ENCODE measurements around the gene NSRP1.
A peak's percentile ranks its signal among the peaks of the same experiment; 100 is the strongest.
"Not testable (repeated sequence)": the region's sequence is repeated elsewhere in the genome, so short reads cannot be mapped to it uniquely, and the experiment has no call there.

The NSRP1 gene

GRCh38 chr17:30116661-30117551 lies at the start of gene NSRP1:
TSS of gene NSRP1 (plus strand) at chr17:30116816. CDS start at chr17:30116844, 28 bp downstream.
- DNase-seq (ENCODE audit: low read depth): peak; percentile 95

GRCh38 chr17:30068465-30068864 lies 48.2 kb upstream of the NSRP1 start:
- no peak for DNase-seq (ENCODE audit: low read depth)

GRCh38 chr17:30074254-30074653 lies 42.4 kb upstream of the NSRP1 start:
- no peak for DNase-seq (ENCODE audit: low read depth)

- peak; percentile 3 for DNase-seq (ENCODE audit: low read depth)
Observed at GRCh38 chr17:30074730-30075129, 41.9 kb upstream of the NSRP1 start.

GRCh38 chr17:30082773-30083172 lies 33.8 kb upstream of the NSRP1 start:
- DNase-seq (ENCODE audit: low read depth): no peak

GRCh38 chr17:30084788-30085187 lies 31.8 kb upstream of the NSRP1 start:
- DNase-seq (ENCODE audit: low read depth): no peak

- DNase-seq (ENCODE audit: low read depth): no peak
Observed at GRCh38 chr17:30086896-30087295, 29.7 kb upstream of the NSRP1 start.

GRCh38 chr17:30087431-30087830 lies 29.2 kb upstream of the NSRP1 start:
- DNase-seq (ENCODE audit: low read depth): not testable (repeated sequence)

GRCh38 chr17:30091121-30091670 lies 25.4 kb upstream of the NSRP1 start:
- DNase-seq (ENCODE audit: low read depth): no peak

GRCh38 chr17:30091771-30092170 lies 24.8 kb upstream of the NSRP1 start:
- DNase-seq (ENCODE audit: low read depth): peak; percentile 39

- DNase-seq (ENCODE audit: low read depth): no peak
Observed at GRCh38 chr17:30092886-30093285, 23.7 kb upstream of the NSRP1 start.

- peak; percentile 37 for DNase-seq (ENCODE audit: low read depth)
Observed at GRCh38 chr17:30093463-30094147, 23.0 kb upstream of the NSRP1 start.

GRCh38 chr17:30095507-30096244 lies 20.9 kb upstream of the NSRP1 start:
- peak; percentile 86 for DNase-seq (ENCODE audit: low read depth)

GRCh38 chr17:30101686-30102390 lies 14.8 kb upstream of the NSRP1 start:
- peak; percentile 18 for DNase-seq (ENCODE audit: low read depth)

- no peak for DNase-seq (ENCODE audit: low read depth)
Observed at GRCh38 chr17:30103921-30104320, 12.7 kb upstream of the NSRP1 start.

- peak; percentile 76 for DNase-seq (ENCODE audit: low read depth)
Observed at GRCh38 chr17:30104575-30105339, 11.9 kb upstream of the NSRP1 start.

- DNase-seq (ENCODE audit: low read depth): no peak
Observed at GRCh38 chr17:30112794-30113193, 3.8 kb upstream of the NSRP1 start.

- peak; percentile 11 for DNase-seq (ENCODE audit: low read depth)
Observed at GRCh38 chr17:30113213-30113612, 3.4 kb upstream of the NSRP1 start.

GRCh38 chr17:30116345-30116660 lies 313 bp upstream of the NSRP1 start:
- DNase-seq (ENCODE audit: low read depth): no peak

GRCh38 chr17:30117675-30118081 lies 1.1 kb downstream of the NSRP1 start:
- peak; percentile 9 for DNase-seq (ENCODE audit: low read depth)

GRCh38 chr17:30118635-30119034 lies 2.0 kb downstream of the NSRP1 start:
- DNase-seq (ENCODE audit: low read depth): not testable (repeated sequence)

Measured in iris pigment epithelial cell (primary cell).